Left hindlimb (tissue), 1 donor: ENCODE results near the gene GRM8.

ENCODE experiments used
- DNase-seq: peaks from one replicate; pipeline ENCODE4 v3.0.0-alpha.2; 2018

GRM8 gene

DNA sequence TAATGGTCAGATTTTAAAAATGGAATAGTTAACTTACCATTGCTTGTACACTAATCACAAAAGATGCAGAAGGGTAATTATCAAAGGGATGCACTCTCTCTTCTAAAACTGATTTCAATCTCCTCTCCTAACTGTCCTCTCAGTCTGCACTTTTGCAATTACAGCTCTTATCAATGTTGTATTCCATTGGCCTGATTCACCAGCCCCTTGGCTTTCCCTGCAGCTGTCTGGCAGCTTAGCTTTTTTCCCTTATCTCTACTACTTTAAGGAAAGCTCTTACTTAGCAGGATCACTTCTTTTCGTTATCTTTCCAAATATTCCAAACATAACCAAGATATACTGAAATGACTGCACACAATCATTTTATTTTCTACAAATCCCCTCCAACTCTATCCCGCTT lies 448.8 kb downstream of the GRM8 start:
- no peak for DNase-seq

DNA sequence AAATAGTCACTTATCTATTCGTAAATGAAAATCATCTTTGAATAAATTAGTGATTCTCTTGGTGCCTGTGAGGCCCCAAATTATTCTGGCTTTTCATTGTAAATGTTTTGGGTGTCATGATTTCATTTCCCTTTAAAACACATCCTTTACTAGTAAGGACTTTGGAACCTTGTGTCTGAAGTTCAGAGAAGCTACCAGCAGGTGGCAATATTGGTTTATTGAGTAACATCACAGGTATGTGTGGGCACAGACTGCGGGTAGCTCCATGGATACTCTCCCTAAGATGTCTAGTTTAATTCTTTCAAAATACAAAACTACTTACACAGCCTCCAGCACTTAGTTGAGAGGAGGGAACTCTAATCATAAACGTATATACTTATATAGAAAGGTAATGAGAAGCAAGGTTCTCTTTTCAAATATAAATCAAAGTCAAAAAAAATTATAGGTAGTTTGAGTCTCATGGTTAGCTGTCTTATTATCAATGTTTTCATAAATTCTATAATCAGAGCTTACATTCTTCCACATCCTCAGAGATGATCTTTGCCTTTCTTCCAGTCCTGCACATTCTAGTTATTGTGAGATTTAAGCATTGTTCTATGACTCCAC lies 449.6 kb downstream of the GRM8 start:
- no peak for DNase-seq

DNA sequence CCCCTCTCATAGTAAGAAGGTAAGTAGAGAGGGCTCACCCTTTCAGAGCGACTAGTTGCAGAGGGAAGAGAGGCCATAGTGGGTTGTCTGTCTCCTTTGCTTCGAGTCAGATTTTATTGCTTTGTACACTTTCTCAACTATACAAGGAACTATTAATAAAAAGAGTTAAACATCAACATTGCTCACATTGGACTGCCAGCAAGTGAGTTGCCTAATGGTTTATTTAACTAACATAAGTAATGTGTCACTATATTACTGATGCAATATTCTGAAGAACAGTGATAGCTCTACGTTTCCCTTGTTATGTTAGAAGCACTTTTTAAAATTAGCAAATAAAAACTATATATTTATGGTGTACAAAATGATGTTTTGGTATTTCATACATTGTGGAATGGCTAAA lies 451.0 kb downstream of the GRM8 start:
- DNase-seq: no peak

DNA sequence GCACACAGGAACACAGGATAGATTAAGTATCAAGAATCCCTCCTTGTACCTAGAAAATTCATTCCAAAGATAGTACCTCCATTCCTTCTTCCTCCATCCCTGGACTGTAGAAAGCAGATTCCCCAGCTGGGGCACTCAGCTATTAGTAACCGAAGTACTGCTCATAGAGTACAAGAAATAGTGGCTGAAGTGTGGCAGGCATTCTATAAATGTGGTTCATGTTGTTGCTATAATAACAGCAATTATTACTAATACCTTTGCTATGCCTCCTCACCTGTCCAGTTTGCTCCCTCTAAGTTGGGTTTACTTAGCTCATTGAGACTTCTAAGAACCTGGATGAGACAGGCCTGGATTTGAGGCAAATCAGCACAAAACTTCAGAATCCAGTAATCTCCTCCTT lies 453.2 kb downstream of the GRM8 start:
- DNase-seq: no peak

DNA sequence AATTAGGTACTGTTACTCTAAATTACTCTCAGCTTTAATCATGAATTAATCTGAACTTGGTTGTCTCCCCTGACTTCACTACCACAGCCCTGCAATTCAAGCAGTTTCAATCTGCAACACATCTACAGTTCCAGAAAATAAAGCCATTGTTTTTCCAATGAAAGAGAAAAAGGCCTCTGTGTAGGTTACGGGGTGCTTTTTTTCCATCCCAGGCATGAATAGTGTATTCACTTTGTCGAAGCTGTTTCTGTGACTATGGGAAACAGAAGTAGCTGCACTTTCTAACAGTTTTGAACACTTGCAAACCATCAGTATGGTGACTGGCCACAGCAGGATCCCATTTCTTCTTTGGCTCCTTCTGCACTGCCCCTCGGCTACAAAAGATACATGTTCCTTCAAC lies 460.2 kb downstream of the GRM8 start:
- no peak for DNase-seq

DNA sequence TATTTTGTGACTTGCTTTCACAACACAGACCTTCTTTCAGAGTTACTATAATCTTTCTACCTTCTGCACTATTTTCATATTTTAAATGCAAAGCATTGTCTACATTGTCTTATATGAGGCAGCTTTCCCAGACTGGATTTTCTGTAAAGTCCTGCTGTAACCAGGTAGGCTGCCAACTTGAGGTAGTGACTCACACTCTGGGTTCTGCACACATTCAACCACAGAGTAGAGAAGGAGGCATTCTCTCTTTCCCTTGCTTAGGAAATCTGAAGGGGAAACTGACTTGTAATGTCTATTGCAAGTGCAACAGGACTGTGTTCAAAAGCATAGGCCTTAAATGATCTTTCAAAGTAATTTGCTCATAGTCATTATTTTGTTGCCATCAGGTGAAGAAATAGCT lies 461.4 kb downstream of the GRM8 start:
- no peak for DNase-seq

DNA sequence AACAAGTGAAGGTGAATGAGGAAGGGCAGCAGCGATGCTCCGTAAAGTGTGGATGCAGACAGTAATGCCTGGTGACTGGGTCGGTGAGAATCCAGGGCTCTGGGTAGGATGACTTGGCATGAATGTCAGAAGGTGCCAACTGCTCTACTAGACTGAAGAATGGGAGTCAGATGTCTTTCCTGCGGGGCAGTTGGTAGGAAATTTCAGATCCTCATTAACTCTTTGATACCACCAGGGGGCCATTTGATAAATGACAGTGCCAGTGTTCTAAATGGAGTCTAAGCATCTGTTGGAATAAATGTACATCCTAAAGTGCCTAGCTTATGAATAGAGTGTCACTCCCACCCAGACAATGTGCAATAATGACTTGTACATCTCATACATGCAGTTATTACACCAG lies 462.0 kb downstream of the GRM8 start:
- no peak for DNase-seq

DNA sequence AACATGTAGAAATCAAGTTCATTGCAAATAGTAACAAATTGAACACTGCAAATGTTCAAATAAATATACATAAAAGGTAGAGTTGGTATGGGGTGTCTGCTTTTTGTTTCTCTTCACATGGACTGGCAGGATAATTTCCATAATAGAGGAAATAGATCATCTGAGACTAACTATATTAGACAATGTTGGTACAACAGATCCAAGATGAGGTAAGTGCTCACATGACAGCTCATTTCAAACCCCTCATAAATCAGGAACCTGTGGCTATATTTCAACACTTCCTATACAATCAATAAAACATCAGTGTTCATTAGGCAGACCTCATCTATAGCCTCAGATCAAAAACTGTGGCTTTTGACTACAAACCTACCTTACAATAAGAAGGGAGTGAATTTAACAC lies 469.1 kb downstream of the GRM8 start:
- no peak for DNase-seq

DNA sequence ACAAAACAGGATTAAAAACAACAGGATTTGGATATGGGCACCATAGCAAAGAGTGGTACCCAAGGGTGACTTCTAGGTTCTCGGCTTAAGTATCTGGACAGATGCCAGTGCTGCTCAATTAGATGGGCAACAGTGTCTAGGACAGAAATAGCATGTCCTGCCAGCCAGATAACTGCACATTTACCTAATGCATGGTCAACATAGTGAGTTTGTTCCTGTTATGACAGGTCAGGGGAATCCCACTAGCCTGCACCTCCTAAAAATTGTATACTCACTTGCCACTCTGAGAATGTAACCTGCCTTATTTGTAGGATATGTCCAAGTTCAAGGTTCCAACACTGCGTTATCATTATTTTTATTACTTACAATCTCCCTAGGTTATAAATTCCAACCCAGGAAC lies 471.7 kb downstream of the GRM8 start:
- no peak for DNase-seq

DNA sequence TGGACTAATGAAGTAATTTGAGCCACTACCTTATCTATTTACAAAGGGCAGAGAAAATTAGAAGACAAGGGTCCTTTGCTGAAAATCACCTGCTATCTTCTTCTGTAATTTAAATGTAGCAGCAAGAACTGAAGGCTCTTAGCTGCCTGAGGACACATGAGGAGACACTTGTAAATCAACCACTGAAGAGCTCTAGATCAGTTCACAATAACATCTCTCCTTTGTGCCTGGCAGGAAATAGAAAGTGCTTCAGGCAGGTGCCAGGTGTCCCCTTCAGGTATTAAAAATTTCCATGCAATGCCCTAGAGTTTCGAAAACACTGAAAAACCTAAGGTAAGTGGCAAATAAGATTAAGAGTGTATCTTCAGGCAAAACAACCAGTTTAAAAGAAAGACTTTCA lies 474.6 kb downstream of the GRM8 start:
- DNase-seq: no peak

DNA sequence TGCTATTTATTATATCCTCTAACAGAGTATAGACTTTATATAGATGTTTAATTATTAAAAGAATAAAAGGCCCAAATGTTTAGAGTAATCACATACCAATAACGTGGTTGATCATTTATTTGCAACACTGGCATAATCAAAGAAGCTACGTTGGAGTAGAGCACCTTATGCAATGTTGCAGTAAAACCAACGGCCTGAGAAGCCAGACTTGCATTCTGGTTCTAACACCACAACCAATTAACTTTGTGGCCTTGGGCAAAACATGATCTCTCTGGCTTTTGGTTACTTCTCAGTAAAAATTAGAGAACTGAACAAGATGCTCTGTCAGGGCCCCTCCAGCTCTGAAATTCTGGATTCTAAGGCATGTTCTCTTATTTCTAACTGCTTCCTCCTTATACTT lies 476.2 kb downstream of the GRM8 start:
- no peak for DNase-seq

DNA sequence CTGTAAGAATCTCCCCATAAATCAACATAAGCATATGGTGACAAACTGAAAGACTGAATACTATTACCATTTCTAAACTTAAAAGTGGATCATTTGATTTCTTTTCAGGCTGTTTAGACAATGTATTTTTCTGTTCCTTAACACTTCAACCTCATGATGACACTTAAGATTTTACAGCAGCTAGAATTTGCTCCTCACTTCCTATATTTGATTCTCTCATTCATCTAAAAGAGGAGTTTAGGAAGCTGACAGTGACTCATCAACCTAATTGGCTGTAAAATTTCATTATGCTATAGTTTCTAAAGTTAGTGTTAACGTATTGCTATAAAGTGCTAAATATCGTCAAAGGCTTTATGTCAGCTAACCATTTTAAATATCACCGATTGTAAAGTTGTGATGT lies 478.7 kb downstream of the GRM8 start:
- DNase-seq: no peak

DNA sequence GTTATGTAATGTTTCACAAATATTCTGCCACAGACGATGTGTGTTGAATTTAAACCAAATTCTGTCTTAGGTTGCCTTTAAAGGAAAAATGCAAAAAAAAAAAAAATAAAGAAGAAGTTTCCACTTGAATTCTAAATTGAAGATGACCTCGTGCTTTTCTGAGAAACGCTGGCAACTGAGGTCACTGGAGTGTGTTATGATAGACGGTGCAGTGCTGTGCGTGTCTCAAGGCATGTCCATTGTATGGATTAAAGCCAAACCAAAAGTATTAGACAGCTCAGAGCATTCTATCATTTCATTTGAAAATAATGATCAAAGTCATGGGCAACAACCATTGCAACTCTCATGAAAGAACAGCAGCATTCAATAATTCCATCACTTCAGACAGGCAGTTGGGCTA lies 483.9 kb downstream of the GRM8 start:
- DNase-seq: no peak

DNA sequence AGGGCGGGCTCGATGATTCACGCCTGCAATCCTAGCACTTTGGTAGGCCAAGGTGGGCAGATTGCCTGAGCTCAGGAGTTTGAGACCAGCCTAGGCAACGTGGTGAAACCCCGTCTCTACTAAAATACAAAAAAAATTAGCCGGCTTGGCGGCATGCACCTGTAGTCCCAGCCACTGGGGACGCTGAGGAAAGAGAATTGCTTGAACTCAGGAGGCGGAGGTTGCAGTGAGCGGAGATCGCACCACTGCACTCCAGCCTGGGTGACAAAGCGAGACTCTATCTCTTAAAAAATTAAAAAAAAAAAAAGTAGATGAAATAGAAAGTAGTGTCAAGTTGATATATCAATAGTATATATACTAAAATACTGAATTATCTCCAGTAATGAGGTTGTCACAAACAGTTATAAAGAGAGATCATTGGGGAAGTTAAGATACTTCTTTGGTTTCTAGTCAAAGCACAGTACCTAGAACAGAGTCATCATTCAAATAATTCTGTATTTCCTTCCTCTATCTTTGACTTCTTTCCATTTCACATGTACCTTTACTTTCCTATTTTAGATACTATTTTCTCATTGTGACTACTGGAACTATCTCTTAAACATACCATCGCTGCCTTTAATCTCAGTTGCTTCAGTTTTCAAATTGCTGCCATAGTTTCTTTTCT lies 491.7 kb downstream of the GRM8 start:
- DNase-seq: no peak

DNA sequence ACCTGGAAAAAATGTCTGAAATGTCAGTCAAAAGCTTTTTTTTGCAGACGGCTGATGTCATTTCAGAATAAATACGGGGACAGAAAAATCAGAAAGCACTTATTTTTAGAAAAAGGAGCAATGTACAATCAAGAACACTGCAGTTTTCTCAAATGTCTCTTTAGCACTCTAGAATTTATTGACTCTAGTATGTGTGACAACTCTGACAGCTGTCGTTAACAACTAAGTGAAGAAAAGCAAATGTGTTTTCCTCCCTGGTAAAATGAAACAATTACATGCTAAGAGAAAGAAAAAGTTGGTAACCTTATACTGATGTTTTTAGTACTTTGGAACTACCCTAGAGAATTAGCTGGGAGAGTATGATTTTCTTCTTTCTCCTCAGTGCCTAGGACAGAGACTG lies 497.4 kb downstream of the GRM8 start:
- no peak for DNase-seq

DNA sequence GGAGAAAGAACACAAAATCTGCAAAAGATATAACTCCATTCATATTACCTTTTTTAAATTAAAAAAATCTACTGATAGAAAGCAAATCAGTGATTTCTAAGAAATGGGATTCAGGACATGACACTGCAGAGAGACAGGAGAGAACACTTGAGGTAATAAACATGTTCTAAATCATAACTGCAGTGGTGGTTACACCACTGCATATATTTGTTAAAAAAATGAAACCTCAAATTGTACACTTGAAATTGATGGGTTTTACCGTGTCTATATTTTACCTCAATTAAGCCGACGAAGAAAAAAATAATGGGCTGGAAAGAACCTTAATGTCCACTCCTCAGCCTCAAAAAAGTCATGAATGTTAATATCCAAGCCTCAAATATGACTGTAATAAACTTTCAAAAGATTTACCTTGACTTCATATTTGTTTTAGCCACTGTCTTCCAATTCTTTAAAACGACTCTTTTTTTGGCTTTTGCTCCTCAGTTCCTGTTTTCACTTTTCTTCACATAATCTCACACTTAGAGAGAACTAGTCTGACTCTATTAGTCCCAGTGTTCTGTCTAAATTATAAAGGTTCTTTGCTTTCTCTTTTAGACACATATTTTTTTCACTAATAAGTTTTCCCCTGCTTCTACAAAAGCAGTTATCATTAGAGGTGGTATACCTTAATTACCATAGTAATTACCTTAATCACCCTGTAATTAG lies 502.4 kb downstream of the GRM8 start:
- DNase-seq: no peak

DNA sequence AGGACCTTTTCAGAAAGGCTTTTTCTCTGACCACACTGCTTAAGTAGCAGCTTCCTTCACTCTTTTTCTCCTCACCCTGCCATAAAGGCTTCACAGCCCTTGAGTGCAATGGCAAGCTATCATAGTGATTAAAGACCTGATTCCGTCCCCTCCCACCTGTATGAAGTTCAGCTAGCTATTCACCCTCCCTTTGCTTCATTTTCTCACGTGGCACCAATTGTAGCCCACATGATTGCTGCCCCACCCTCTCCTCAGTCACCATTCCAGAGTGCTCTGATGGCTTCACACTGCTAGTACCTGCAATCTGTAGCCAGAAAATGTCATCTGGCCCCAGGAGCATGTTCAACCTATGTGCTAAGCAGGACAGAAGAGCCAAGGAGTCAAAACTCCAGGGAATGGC lies 523.8 kb downstream of the GRM8 start:
- no peak for DNase-seq

DNA sequence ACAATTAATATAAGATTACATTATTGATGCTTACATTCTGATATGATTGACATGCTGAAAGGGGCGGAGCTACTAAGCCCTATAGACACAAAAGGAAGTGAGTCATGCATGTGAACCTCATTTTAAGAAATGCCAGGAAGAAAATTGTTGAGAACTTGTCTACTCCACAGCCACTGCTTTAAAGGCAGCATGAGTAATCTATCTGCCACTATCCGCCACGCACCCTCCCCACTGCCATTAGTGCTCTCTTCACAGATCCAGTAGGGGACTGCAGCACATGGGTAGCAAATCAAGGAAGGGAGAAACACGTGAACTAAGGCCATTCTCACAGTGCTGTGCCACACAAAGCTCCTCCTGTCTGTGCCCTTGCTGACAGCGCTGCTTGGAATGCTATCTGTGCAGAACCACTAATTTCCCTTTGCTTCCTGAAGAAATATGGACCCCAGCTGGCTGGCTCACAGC lies 524.8 kb downstream of the GRM8 start:
- DNase-seq: no peak

DNA sequence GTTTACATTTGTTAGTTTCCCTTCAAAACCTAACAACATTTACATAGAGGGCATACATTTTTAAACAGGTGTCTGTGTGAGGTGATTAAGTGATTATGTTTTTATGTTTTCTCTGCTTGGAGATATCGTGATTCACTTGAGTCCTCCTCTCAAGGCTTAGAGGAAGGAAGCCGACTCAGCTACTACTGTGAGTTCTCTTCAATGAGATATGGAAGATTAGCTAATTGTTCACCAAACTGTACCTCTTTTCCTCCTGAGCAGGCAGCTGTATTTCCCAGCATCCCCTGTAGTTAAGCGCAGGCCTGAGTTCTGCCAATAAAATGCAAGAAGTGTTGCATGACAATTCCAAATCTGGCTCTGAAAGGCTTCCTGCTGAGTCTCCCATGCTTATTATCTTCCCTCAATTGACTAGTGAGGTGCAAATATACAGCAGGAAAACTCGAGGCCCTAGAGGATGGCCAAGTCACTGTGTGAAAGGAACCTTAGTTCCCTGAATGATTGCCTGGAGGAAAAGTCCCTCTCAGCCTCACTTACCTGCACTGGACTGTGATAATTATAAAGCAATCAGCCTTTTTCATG lies 528.7 kb downstream of the GRM8 start:
- DNase-seq: no peak

DNA sequence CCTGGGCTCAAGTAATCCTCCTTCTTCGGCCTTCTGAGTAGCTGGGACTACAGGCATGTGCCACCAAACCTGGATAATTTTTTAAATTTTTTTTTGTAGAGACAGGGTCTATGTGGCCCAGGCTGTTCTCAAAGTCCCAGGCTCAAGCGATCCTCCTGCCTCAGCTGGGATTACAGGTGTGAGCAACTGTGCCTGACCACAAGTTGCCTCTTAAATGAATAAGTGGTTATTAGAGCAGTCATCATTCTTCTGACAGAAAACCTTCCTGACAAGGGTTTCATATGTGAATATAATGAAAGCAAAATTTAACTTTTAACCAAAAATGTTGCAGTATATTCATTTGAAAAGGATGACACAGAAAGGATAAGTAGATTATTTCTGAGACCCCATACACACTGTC lies 532.5 kb downstream of the GRM8 start:
- DNase-seq: no peak

DNA sequence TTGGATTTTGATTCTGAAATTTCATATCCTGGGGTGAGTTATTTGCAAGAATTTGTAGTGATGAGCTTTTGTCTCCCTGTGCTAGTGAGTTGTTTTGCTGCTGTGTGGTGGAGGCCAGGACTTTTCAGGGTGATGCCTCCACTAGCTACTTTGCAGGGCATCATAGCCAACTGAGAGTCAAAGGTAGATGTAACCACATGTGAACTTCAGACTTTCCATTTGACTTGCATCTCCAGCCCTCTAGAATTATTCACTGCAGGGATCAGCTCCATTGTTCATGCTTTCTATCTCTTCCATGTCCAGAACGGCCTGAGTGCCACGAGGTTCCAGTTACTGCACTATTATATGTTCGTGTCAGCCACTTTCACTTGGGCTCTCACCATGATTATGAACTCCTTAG lies 534.3 kb downstream of the GRM8 start:
- DNase-seq: no peak

DNA sequence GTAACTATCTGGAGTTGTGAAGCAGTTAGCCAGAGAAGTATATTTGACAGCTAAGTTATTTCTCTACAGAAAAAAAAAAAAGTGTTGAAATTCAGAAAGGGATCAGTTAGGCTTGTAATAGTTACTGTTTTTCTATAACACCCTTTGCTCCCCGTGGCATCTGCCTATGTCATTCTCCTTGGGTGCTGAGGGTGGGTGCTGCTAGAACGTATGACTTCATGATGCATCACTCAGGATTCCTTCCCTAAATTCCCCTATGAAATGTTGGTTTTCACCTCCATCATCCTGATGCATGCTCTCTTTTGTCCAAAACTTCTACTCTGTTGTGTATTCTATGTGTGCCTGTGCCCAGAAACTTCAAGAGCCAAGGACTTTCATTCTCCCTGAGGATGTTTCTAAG lies 536.4 kb downstream of the GRM8 start:
- no peak for DNase-seq

DNA sequence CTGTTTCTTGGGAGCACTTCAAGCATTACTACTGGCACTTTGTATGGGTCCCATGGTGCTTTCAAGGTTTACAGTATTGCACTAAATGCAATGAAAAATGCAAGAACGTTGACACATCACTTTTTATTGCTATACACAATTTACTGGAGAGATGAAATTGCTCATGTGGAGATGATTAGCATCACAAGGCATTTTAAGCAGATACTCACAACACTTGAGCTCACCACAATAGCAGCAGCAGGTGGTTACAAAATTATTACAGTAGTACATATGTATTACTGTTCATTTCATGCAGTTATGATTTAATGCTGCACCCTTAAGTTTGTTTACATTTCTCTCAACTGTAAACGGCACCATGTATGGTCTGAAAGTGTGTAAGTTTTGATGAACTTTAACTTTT lies 537.7 kb downstream of the GRM8 start:
- DNase-seq: no peak
